IMR-90 (cell line): ENCODE results near the gene DPYSL5. TPM values are rescaled to one million over a fixed set of nuclear protein-coding genes. Genes with fewer than 3 reads are reported as not detected.

ENCODE experiments used
- ATAC-seq: fragments of 200-7000 bp; cut with Tn5 transposase; 2 replicates; pipeline ENCODE4 v1.9.1; 2020; ENCODE audit warnings: low read depth, mild to moderate bottlenecking, moderate library complexity
- BruUV-seq: library from RNA; stranded (reverse); fragments of 400-500 nt; replicated peaks from 2 replicates; lab custom pipeline; 2021; lab: Mats Ljungman, UMichigan
- CTCF ChIA-PET: fragments of 300-600 bp; formaldehyde crosslinking; extraction: SDS; loops from one replicate; lab custom pipeline; 2021; ENCODE audit warnings: antibody characterized with exemption; lab: Yijun Ruan, JAX
- POLR2A ChIA-PET: fragments of 300-600 bp; sonication (Branson Sonifier 250); formaldehyde crosslinking; loops from one replicate; lab custom pipeline; 2022; ENCODE audit warnings: antibody characterized with exemption; ENCODE audit not compliant: unreplicated experiment; lab: Charles Lee
- DNase-seq: peaks from one replicate; pipeline ENCODE4 v3.0.0; 2013
- H2AFZ ChIP-seq: replicated peaks from 2 replicates; pipeline ENCODE3; 2013; ENCODE audit warnings: low read length, mild to moderate bottlenecking; ENCODE audit not compliant: poor library complexity
- H2AK5ac ChIP-seq: 2 replicates; pipeline ENCODE4 v1.6.1; 2013; ENCODE audit warnings: low read depth, low read length, inconsistent platforms
- H2AK9ac ChIP-seq: replicated peaks from 2 replicates; pipeline ENCODE3; 2013; ENCODE audit warnings: mild to moderate bottlenecking, low read depth, low read length, moderate library complexity; ENCODE audit not compliant: poor library complexity
- H2BK120ac ChIP-seq: 2 replicates; pipeline ENCODE4 v1.6.1; 2013; ENCODE audit warnings: low read depth, low read length, inconsistent platforms
- H2BK15ac ChIP-seq: 3 replicates; pipeline ENCODE4 v1.6.1; 2013; ENCODE audit warnings: low read depth, low read length, inconsistent platforms
- H2BK20ac ChIP-seq: 2 replicates; pipeline ENCODE4 v1.6.1; 2013; ENCODE audit warnings: low read depth, mild to moderate bottlenecking, inconsistent platforms, low read length, moderate library complexity
- H2BK5ac ChIP-seq: 2 replicates; pipeline ENCODE4 v1.6.1; 2013; ENCODE audit warnings: mild to moderate bottlenecking, low read depth, low read length, inconsistent platforms; ENCODE audit not compliant: poor library complexity, severe bottlenecking
- H3K14ac ChIP-seq: replicated peaks from 2 replicates; pipeline ENCODE4 v1.6.1; 2013; ENCODE audit warnings: low read depth, low read length, inconsistent platforms
- H3K18ac ChIP-seq: 2 replicates; pipeline ENCODE4 v1.6.1; 2013; ENCODE audit warnings: low read depth, low read length, control low read depth
- H3K23ac ChIP-seq: 2 replicates; pipeline ENCODE4 v1.6.1; 2013; ENCODE audit warnings: low read depth, low read length, inconsistent platforms
- H3K27ac ChIP-seq: 2 replicates; pipeline ENCODE4 v1.5.1; 2013; ENCODE audit warnings: mild to moderate bottlenecking, control low read depth, low read length; ENCODE audit not compliant: insufficient read depth
- H3K27me3 ChIP-seq: 2 replicates; pipeline ENCODE4 v1.6.1; 2013; ENCODE audit warnings: low read length; ENCODE audit not compliant: control insufficient read depth, insufficient read depth
- H3K36me3 ChIP-seq: 2 replicates; pipeline ENCODE4 v1.6.1; 2013; ENCODE audit warnings: low read length, mixed read lengths; ENCODE audit not compliant: control insufficient read depth, insufficient read depth
- H3K4ac ChIP-seq: 2 replicates; pipeline ENCODE4 v1.6.1; 2013; ENCODE audit warnings: low read depth, low read length, inconsistent platforms
- H3K4me1 ChIP-seq: 2 replicates; pipeline ENCODE4 v1.6.1; 2013; ENCODE audit warnings: low read length, mixed read lengths; ENCODE audit not compliant: control insufficient read depth, insufficient read depth
- H3K4me2 ChIP-seq: 2 replicates; pipeline ENCODE4 v1.6.1; 2013; ENCODE audit warnings: low read depth, mild to moderate bottlenecking, control low read depth, low read length, moderate library complexity
- H3K4me3 ChIP-seq: 2 replicates; pipeline ENCODE4 v1.5.1; 2013; ENCODE audit warnings: low read depth, mild to moderate bottlenecking, control low read depth, low read length, moderate library complexity; ENCODE audit not compliant: insufficient read depth
- H3K56ac ChIP-seq: 2 replicates; pipeline ENCODE4 v1.6.1; 2013; ENCODE audit warnings: low read length, inconsistent platforms; ENCODE audit not compliant: insufficient read depth; ENCODE audit errors: extremely low read depth
- H3K79me1 ChIP-seq, 2 experiments: 2 replicates each; pipeline ENCODE4 v1.6.1; 2013; ENCODE audit warnings: low read length in 2 of 2, inconsistent platforms in 1 of 2, low read depth in 1 of 2
- H3K9ac ChIP-seq: 2 replicates; pipeline ENCODE4 v1.6.1; 2013; ENCODE audit warnings: low read depth, low read length, control low read depth
- H3K9me1 ChIP-seq: 2 replicates; pipeline ENCODE4 v1.6.1; 2013; ENCODE audit warnings: low read length, inconsistent platforms; ENCODE audit not compliant: insufficient read depth
- H3K9me3 ChIP-seq: 2 replicates; pipeline ENCODE4 v1.6.1; 2013; ENCODE audit warnings: low read length; ENCODE audit not compliant: control insufficient read depth, insufficient read depth
- H4K20me1 ChIP-seq: 2 replicates; pipeline ENCODE4 v1.6.1; 2013; ENCODE audit warnings: low read length, inconsistent platforms; ENCODE audit not compliant: insufficient read depth
- H4K5ac ChIP-seq: 2 replicates; pipeline ENCODE4 v1.6.1; 2013; ENCODE audit warnings: mild to moderate bottlenecking, low read depth, low read length, control low read depth
- H4K8ac ChIP-seq, 2 experiments: 2 replicates each; pipeline ENCODE4 v1.6.1; 2013; ENCODE audit warnings: low read depth in 2 of 2, low read length in 2 of 2, control low read depth in 1 of 2, inconsistent platforms in 1 of 2
- H4K91ac ChIP-seq: 2 replicates; pipeline ENCODE4 v1.6.1; 2013; ENCODE audit warnings: low read depth, low read length, inconsistent platforms; ENCODE audit not compliant: insufficient read depth
- BHLHE40 ChIP-seq: fragments of 150-350 bp; IDR thresholded peaks from 2 replicates; pipeline ENCODE4 v1.6.1; 2016; ENCODE audit warnings: mild to moderate bottlenecking, low read depth, low read length
- CEBPB ChIP-seq: IDR thresholded peaks from 2 replicates; pipeline ENCODE4 v1.6.1; 2012; ENCODE audit warnings: low read depth, low read length, improper control_type of control experiment
- CHD1 ChIP-seq: IDR thresholded peaks from 2 replicates; pipeline ENCODE4 v1.6.1; 2012; ENCODE audit warnings: low read depth, low read length, improper control_type of control experiment
- CTCF ChIP-seq: conservative IDR thresholded peaks from 2 replicates; pipeline ENCODE4 v1.5.1; 2012; ENCODE audit warnings: mild to moderate bottlenecking, low read depth, low read length, improper control_type of control experiment
- ELK1 ChIP-seq: fragments of 150-350 bp; IDR thresholded peaks from 2 replicates; pipeline ENCODE4 v1.6.1; 2016; ENCODE audit warnings: low read depth, mild to moderate bottlenecking, low read length, moderate library complexity, borderline replicate concordance
- FOS ChIP-seq: fragments of 150-350 bp; IDR thresholded peaks from 2 replicates; pipeline ENCODE4 v1.6.1; 2016; ENCODE audit warnings: low read depth, low read length
- MAFK ChIP-seq: IDR thresholded peaks from 2 replicates; pipeline ENCODE4 v1.6.1; 2012; ENCODE audit warnings: low read depth, low read length, improper control_type of control experiment
- MAZ ChIP-seq: IDR thresholded peaks from 2 replicates; pipeline ENCODE4 v1.6.1; 2012; ENCODE audit warnings: low read depth, mild to moderate bottlenecking, low read length, improper control_type of control experiment, moderate library complexity, borderline replicate concordance
- MXI1 ChIP-seq: IDR thresholded peaks from 2 replicates; pipeline ENCODE4 v1.6.1; 2012; ENCODE audit warnings: low read depth, mild to moderate bottlenecking, low read length, moderate library complexity, borderline replicate concordance
- NFE2L2 ChIP-seq: fragments of 150-350 bp; IDR thresholded peaks from 2 replicates; pipeline ENCODE4 v1.6.1; 2016; ENCODE audit warnings: low read depth, mild to moderate bottlenecking, low read length
- POLR2A ChIP-seq: IDR thresholded peaks from 2 replicates; pipeline ENCODE4 v1.6.1; 2012; ENCODE audit warnings: mild to moderate bottlenecking, low read depth, low read length
- RAD21 ChIP-seq: IDR thresholded peaks from 2 replicates; pipeline ENCODE4 v1.6.1; 2012; ENCODE audit warnings: low read length, improper control_type of control experiment
- RCOR1 ChIP-seq: IDR thresholded peaks from 2 replicates; pipeline ENCODE4 v1.6.1; 2012; ENCODE audit warnings: mild to moderate bottlenecking, low read length, improper control_type of control experiment; ENCODE audit not compliant: insufficient replicate concordance
- RFX5 ChIP-seq: IDR thresholded peaks from 2 replicates; pipeline ENCODE4 v1.8.0; 2012; ENCODE audit warnings: low read depth, mild to moderate bottlenecking, low read length, moderate library complexity
- SMC3 ChIP-seq: fragments of 150-350 bp; IDR thresholded peaks from 2 replicates; pipeline ENCODE4 v1.6.1; 2016; ENCODE audit warnings: low read depth, mild to moderate bottlenecking, antibody characterized with exemption, low read length, moderate library complexity
- USF2 ChIP-seq: fragments of 150-350 bp; IDR thresholded peaks from 2 replicates; pipeline ENCODE4 v1.6.1; 2017; ENCODE audit warnings: mild to moderate bottlenecking, antibody characterized with exemption, low read length, low read depth
- WGBS, 2 experiments: methylation state at CpG; one replicate each; pipeline versions ENCODE4 v1.1.5 to v1.1.7; 2013; ENCODE audit warnings: missing lambda C conversion rate in 2 of 2; ENCODE audit not compliant: insufficient read length in 1 of 2; ENCODE audit errors: extremely low coverage in 2 of 2; 5-methylcytosine and 5-hydroxymethylcytosine counted together
- dilution Hi-C: fragments of 300-500 bp; cut with HindIII; formaldehyde crosslinking; loops from one replicate; pipeline ENCODE4 v1.14.3; 2018; ENCODE audit warnings: low sequenced_read_pairs; ENCODE audit not compliant: unreplicated experiment
- in situ Hi-C: fragments of 300-500 bp; cut with MboI; formaldehyde crosslinking; loops from 3 replicates; pipeline ENCODE4 v1.14.3; 2019; ENCODE audit warnings: low sequenced_read_pairs, inconsistent platforms, mixed read lengths
- intact Hi-C: fragments of 100-400 bp; cut with micrococcal nuclease; formaldehyde crosslinking; loops from 2 replicates; pipeline ENCODE4 v1.10.0; 2022
- polyA plus RNA-seq, 3 experiments: library from polyadenylated mRNA; depleted of rRNA; stranded (reverse); fragments of >200 nt; gene quantifications; 2 replicates each; pipeline ENCODE4 v1.2.3, GENCODE V29; 2012; ENCODE audit warnings: low replicate concordance in 1 of 3
- total RNA-seq: library from RNA; depleted of rRNA; stranded (reverse); fragments of >200 nt; gene quantifications from 2 replicates; pipeline ENCODE4 v1.2.3, GENCODE V29; 2012

The DPYSL5 gene
- total and polyA plus RNA-seq, 2 of the 4 experiments (the other 2 are of a cell fraction): not detected

- H2AK5ac ChIP-seq: no peak overlapping the region
- H3K9ac ChIP-seq: no peak overlapping the region
- H3K18ac ChIP-seq: no peak overlapping the region
- no peak overlapping the region for H2BK5ac ChIP-seq
- H3K56ac ChIP-seq: no peak overlapping the region
- H3K9me3 ChIP-seq: no peaks in the 10 kb centered on the region
- no peaks in the 10 kb centered on the region for H3K79me1 ChIP-seq
- peaks cover 42% of the 10 kb centered on the region for H3K27me3 ChIP-seq
- H3K14ac ChIP-seq: no peak overlapping the region
- ATAC-seq (no peak), DNase-seq (no peak)
- no peak overlapping the region for H2BK120ac ChIP-seq
- in situ Hi-C loops (no loop called here), dilution Hi-C loops (no loop called here), intact Hi-C loops (loop anchor here (5.0 kb wide), 1 partner anchor 38 kb away; no protein-coding TSS in a partner anchor)
- no peak overlapping the region for H2BK15ac ChIP-seq
- no peak overlapping the region for H3K23ac ChIP-seq
- no TSS peak for BruUV-seq
- H4K5ac ChIP-seq: no peak overlapping the region
- H4K20me1 ChIP-seq: no peaks in the 10 kb centered on the region
- no peaks in the 10 kb centered on the region for H3K9me1 ChIP-seq
- no peaks in the 10 kb centered on the region for H3K4me1 ChIP-seq
- CTCF ChIA-PET: interaction anchor here (1.0 kb wide), 1 partner anchor 153 kb away, joined by 4 read pairs; no protein-coding TSS in a partner anchor
- no CpG with 5 or more reads among the region's 2 CpGs for WGBS, 2 experiments
- no peak overlapping the region for H3K27ac ChIP-seq
- no peak overlapping the region for H4K91ac ChIP-seq
- no peaks in the 10 kb centered on the region for H3K36me3 ChIP-seq
- no peak overlapping the region for H3K4me3 ChIP-seq
- H2BK20ac ChIP-seq: no peak overlapping the region
- H2AK9ac ChIP-seq: no peak overlapping the region
- no peak overlapping the region for H3K4me2 ChIP-seq
- POLR2A ChIA-PET: no interaction called here
- H3K4ac ChIP-seq: no peak overlapping the region
- H4K8ac ChIP-seq: no peak overlapping the region
- H2AFZ ChIP-seq: no peak overlapping the region
- no peak for TF ChIP-seq FOS
- no peak for TF ChIP-seq MAZ
- no peak for TF ChIP-seq NFE2L2
- no peak for TF ChIP-seq RCOR1
- TF ChIP-seq POLR2A: no peak
- no peak for TF ChIP-seq MXI1
- no peak for TF ChIP-seq USF2
- TF ChIP-seq ELK1: no peak
- no peak for TF ChIP-seq RFX5
- no peak for TF ChIP-seq CTCF
- TF ChIP-seq MAFK: no peak
- TF ChIP-seq RAD21: no peak
- TF ChIP-seq BHLHE40: no peak
- TF ChIP-seq CEBPB: no peak
- TF ChIP-seq CHD1: no peak
- TF ChIP-seq SMC3: no peak
Measured at GRCh38 chr2:26864226-26864625, 16.3 kb downstream of the DPYSL5 start.
